ENCODE measurements around the gene TMEM51. TPM values are rescaled to one million over a fixed set of nuclear protein-coding genes. Genes with fewer than 3 reads are reported as not detected.

The TMEM51 gene
- total and polyA plus RNA-seq, 2 of the 13 experiments (the other 11 are each of a cell fraction or from before 2014, with no cell fraction given): 12.2 to 22.3 TPM

DNA sequence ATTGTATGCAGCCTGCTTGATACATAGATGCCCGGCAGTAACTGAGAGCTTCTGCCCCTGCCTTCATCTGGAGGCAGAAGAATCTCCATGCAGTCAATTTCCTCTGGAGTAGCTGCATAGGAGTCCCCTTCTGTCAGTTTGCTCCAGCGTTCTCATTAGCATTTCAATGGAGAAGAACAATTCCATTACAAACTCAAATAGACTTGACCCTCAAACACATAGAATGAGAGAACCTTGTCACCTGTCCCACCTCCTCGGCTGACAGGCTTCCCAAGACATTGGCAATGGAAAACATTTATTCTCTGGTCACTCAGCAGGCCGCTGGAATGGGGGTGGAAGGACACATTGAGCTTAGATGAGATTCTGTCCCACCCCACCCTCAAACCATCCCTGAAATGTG is 45.6 kb upstream of the TMEM51 start:
- H3K4me3 ChIP-seq (replicated peaks in 1 of 3; ENCODE audit: insufficient read depth in 1 of 3, low read depth in 2 of 3, low read length in 3 of 3): no peak overlapping the region
- H3K36me3 ChIP-seq (replicated peaks in 1 of 2; ENCODE audit: control insufficient read depth in 1 of 2, insufficient read depth in 2 of 2, low read length in 2 of 2): no peaks in the 10 kb centered on the region
- no peaks in the 10 kb centered on the region for H4K20me1 ChIP-seq (ENCODE audit: insufficient read depth, low read length)
- no peaks in the 10 kb centered on the region for H3K79me2 ChIP-seq (ENCODE audit: insufficient read depth, low read length)
- ChIA-PET CTCF (ENCODE audit: low intra/inter-chr PET ratio, low total read pairs) (no interaction called here), POLR2A (no interaction called here)
- no TSS peak for BruUV-seq (replicated peaks)
- no peak for TF ChIP-seq ZNF775 (CRISPR knock-in tag; IDR thresholded peaks at IDR 0.05; ENCODE audit: borderline replicate concordance)
- no peak for TF ChIP-seq RORA (CRISPR knock-in tag; IDR thresholded peaks at IDR 0.05)
- TF ChIP-seq ZNF3 (CRISPR knock-in tag; IDR thresholded peaks at IDR 0.05): no peak
- no peak for TF ChIP-seq PCBP2 (optimal IDR thresholded peaks at IDR 0.05; ENCODE audit: low read depth, low read length, poor library complexity, severe bottlenecking)
- TF ChIP-seq ZZZ3 (CRISPR knock-in tag; IDR thresholded peaks at IDR 0.05; ENCODE audit: borderline replicate concordance): no peak
- TF ChIP-seq IRF2 (CRISPR knock-in tag; IDR thresholded peaks at IDR 0.05): no peak
- TF ChIP-seq DPF2 (CRISPR knock-in tag; IDR thresholded peaks at IDR 0.05; ENCODE audit: borderline replicate concordance, low read depth): no peak
- WGBS (ENCODE audit: low lambda C conversion rate): 24% methylated on average over 3 of the region's 4 CpGs
- peaks cover 22% of the 10 kb centered on the region for H3K4me1 ChIP-seq (ENCODE audit: insufficient read depth, low read length)
- H3K27ac ChIP-seq (ENCODE audit: extremely low read length, insufficient read depth, low read length): no peak overlapping the region
- no peak overlapping the region for H3K4me2 ChIP-seq (ENCODE audit: low read depth, low read length)
- ATAC-seq: no peak
- no peak for FAIRE-seq
- no peak for DNase-seq (ENCODE audit: low spot score)
- no peak overlapping the region for H3K9ac ChIP-seq (ENCODE audit: insufficient read depth, low read depth, low read length)
- no peak overlapping the region for H2AFZ ChIP-seq (ENCODE audit: low read length)
- in situ Hi-C loops (cut with HindIII; ENCODE audit: extremely low pct_ligation_motif_present, low pct_unique_long_range_greater_than_20kb): no loop called here
- 0 out of 5 replicates have a peak, but pooled peaks cover 0 to 2% of the 10 kb centered on the region in 2 experiments for H3K27me3 ChIP-seq (ENCODE audit: control insufficient read depth in 1 of 2, insufficient read depth in 2 of 2, low read length in 2 of 2)
- H3K9me3 ChIP-seq (ENCODE audit: low read length): no peaks in the 10 kb centered on the region
- intact Hi-C loops (cut with micrococcal nuclease; ENCODE audit: unreplicated experiment): no loop called here

DNA sequence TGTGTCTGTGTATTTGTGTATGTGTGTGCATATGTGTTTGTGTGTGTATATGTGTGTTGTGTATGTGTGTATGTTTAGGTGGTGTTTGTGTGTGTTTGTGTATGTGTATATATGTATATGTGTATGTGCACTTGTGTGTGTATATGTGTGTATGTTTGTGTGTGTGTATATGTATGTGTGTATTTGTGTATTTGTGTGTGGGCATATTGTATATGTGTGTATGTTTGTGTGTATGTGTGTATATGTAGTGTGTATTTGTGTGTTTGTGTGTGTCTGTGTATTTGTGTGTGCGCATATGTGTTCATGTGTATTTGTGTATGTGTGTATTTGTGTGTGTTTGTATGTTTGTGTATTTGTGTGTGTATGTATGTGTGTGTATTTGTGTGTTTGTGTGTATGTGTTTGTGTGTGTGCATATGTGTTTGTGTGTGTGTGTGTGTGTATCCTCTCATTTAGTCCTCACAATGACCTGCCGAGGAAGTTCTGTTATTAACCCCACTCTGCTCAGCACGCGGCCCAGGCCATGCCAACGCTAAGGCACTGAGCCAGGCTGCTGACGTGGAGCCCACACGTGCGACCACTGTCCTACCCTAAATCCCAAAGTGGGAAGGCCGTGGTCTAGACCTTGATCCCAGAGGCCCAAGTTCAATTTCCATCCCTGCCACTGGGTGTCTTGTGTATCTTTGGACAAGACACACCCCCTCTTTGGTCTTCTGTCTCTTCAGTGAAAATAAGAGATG is 43.2 kb upstream of the TMEM51 start:
- Histone ChIP-seq H3K9ac (ENCODE audit: insufficient read depth, low read depth, low read length) (no peak overlapping the region), H3K27ac (ENCODE audit: extremely low read length, insufficient read depth, low read length) (no peak overlapping the region), H3K4me1 (ENCODE audit: insufficient read depth, low read length) (peaks cover 22% of the 10 kb centered on the region), H4K20me1 (ENCODE audit: insufficient read depth, low read length) (peaks cover 2% of the 10 kb centered on the region; the same call in 1 of the 2 replicates), H3K4me2 (ENCODE audit: low read depth, low read length) (no peak overlapping the region), H3K9me3 (ENCODE audit: low read length) (no peaks in the 10 kb centered on the region), H3K4me3 (replicated peaks in 1 of 3; ENCODE audit: insufficient read depth in 1 of 3, low read depth in 2 of 3, low read length in 3 of 3) (no peak overlapping the region), H3K36me3 (replicated peaks in 1 of 2; ENCODE audit: control insufficient read depth in 1 of 2, insufficient read depth in 2 of 2, low read length in 2 of 2) (no peaks in the 10 kb centered on the region), H3K27me3 (ENCODE audit: control insufficient read depth in 1 of 2, insufficient read depth in 2 of 2, low read length in 2 of 2) (no peaks in the 10 kb centered on the region), H3K79me2 (ENCODE audit: insufficient read depth, low read length) (no peaks in the 10 kb centered on the region), H2AFZ (ENCODE audit: low read length) (no peak overlapping the region)
- FAIRE-seq: peak; percentile 34
- peak; percentile 56 for ATAC-seq
- DNase-seq (ENCODE audit: low spot score): peak; percentile 58
- CTCF ChIA-PET (ENCODE audit: low intra/inter-chr PET ratio, low total read pairs): interaction anchor here (0.9 to 1.2 kb wide), 2 partner anchors 44 to 194 kb away, joined by 3 read pairs; partner anchors contain the start of gene TMEM51
- intact Hi-C loops (cut with micrococcal nuclease; ENCODE audit: unreplicated experiment): loop anchor here (1.0 kb wide), 1 partner anchor 194 kb away; no protein-coding TSS in a partner anchor
- BruUV-seq (replicated peaks): no TSS peak
- 33% methylated on average over 6 of the region's 9 CpGs for WGBS (ENCODE audit: low lambda C conversion rate)
- POLR2A ChIA-PET: no interaction called here
- in situ Hi-C loops (cut with HindIII; ENCODE audit: extremely low pct_ligation_motif_present, low pct_unique_long_range_greater_than_20kb): no loop called here
- TF ChIP-seq GATAD1 (CRISPR knock-in tag; IDR thresholded peaks at IDR 0.05) (no peak), DNMT3B (CRISPR knock-in tag; conservative IDR thresholded peaks at IDR 0.05) (no peak), KLF15 (CRISPR knock-in tag; IDR thresholded peaks at IDR 0.05; ENCODE audit: borderline replicate concordance) (no peak), TEAD2 (CRISPR knock-in tag; IDR thresholded peaks at IDR 0.05) (no peak), ZNF335 (CRISPR knock-in tag; IDR thresholded peaks at IDR 0.05) (no peak), NBN (conservative IDR thresholded peaks at IDR 0.05) (0 out of 2 replicates have a peak, but pooled peaks have one; percentile 50), HNF4G (IDR thresholded peaks at IDR 0.05; ENCODE audit: borderline replicate concordance, low read depth, low read length) (peak; percentile 49; the same call in 1 of the 2 replicates), HNF4G (CRISPR knock-in tag; IDR thresholded peaks at IDR 0.05; ENCODE audit: borderline replicate concordance, low read depth) (no peak), ZNF12 (CRISPR knock-in tag; IDR thresholded peaks at IDR 0.05) (no peak), BHLHE40 (IDR thresholded peaks at IDR 0.05; ENCODE audit: low read length) (peak; percentile 63), HNF4A (CRISPR knock-in tag; IDR thresholded peaks at IDR 0.05) (peak; percentile 58), AKAP8 (CRISPR knock-in tag; IDR thresholded peaks at IDR 0.05) (no peak), PCBP2 (optimal IDR thresholded peaks at IDR 0.05; ENCODE audit: low read depth, low read length, poor library complexity, severe bottlenecking) (no peak)
- TF ChIP-seq, protein P1, sequence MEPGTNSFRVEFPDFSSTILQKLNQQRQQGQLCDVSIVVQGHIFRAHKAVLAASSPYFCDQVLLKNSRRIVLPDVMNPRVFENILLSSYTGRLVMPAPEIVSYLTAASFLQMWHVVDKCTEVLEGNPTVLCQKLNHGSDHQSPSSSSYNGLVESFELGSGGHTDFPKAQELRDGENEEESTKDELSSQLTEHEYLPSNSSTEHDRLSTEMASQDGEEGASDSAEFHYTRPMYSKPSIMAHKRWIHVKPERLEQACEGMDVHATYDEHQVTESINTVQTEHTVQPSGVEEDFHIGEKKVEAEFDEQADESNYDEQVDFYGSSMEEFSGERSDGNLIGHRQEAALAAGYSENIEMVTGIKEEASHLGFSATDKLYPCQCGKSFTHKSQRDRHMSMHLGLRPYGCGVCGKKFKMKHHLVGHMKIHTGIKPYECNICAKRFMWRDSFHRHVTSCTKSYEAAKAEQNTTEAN (CRISPR knock-in tag; conservative IDR thresholded peaks at IDR 0.05): no peak
